ENCODE data around the gene MFN2.

- no peak for TF ChIP-seq POLR2A (IDR thresholded peaks at IDR 0.05; ENCODE audit: low read depth, low read length)
- no peak for TF ChIP-seq POLR2AphosphoS5 (IDR thresholded peaks at IDR 0.05; ENCODE audit: low read depth, low read length)
- TF ChIP-seq TAF1 (IDR thresholded peaks at IDR 0.05; ENCODE audit: borderline replicate concordance, low read depth, low read length), result no peak
These were observed 27.0 kb downstream of the MFN2 start for GRCh38 chr1:12007204-12007603.
